PC-3 (cell line): ENCODE results near the gene ISYNA1. TPM values are rescaled to one million over a fixed set of nuclear protein-coding genes. Genes with fewer than 3 reads are reported as not detected.
"Not testable (repeated sequence)": the region's sequence is repeated elsewhere in the genome, so short reads cannot be mapped to it uniquely, and the experiment has no call there.

Source experiments
- ATAC-seq: fragments of 200-7000 bp; cut with Tn5 transposase; 2 replicates; pipeline ENCODE4 v1.9.1; 2020; ENCODE audit warnings: mild to moderate bottlenecking, moderate library complexity
- BruUV-seq: library from RNA; stranded (reverse); fragments of 400-500 nt; replicated peaks from 2 replicates; lab custom pipeline; 2021; lab: Mats Ljungman, UMichigan
- CTCF ChIA-PET: fragments of 300-600 bp; sonication (Branson Sonifier 250); formaldehyde crosslinking; loops from one replicate; lab custom pipeline; 2022; ENCODE audit warnings: antibody characterized with exemption; lab: Charles Lee
- POLR2A ChIA-PET: fragments of 300-600 bp; sonication (Branson Sonifier 250); formaldehyde crosslinking; loops from one replicate; lab custom pipeline; 2022; ENCODE audit warnings: antibody characterized with exemption; ENCODE audit not compliant: unreplicated experiment; lab: Charles Lee
- DNase-seq: peaks from one replicate; pipeline ENCODE4 v3.0.0-alpha.2; 2015
- H2AFZ ChIP-seq: fragments of 300-600 bp; sonication (generic); 2 replicates; pipeline ENCODE4 v1.6.0; 2016; ENCODE audit warnings: antibody characterized with exemption, low read length
- H3F3A ChIP-seq: fragments of 300-600 bp; sonication (generic); one replicate; pipeline ENCODE4 v1.6.0; 2017; ENCODE audit warnings: antibody characterized with exemption, low read length, control low read depth, mild to moderate bottlenecking; ENCODE audit not compliant: unreplicated experiment
- H3K27ac ChIP-seq: fragments of 300-600 bp; sonication (generic); 2 replicates; pipeline ENCODE4 v1.5.1; 2016; ENCODE audit warnings: mild to moderate bottlenecking, low read length
- H3K27me3 ChIP-seq: fragments of 300-600 bp; sonication (generic); 2 replicates; pipeline ENCODE4 v1.6.1; 2016; ENCODE audit warnings: low read length, mixed read lengths
- H3K36me3 ChIP-seq: fragments of 300-600 bp; sonication (generic); 2 replicates; pipeline ENCODE4 v1.6.1; 2016; ENCODE audit warnings: low read depth, mixed run types, low read length, mixed read lengths
- H3K4me1 ChIP-seq: fragments of 300-600 bp; sonication (generic); 2 replicates; pipeline ENCODE4 v1.5.1; 2016; ENCODE audit warnings: low read length; ENCODE audit not compliant: insufficient read depth
- H3K4me2 ChIP-seq: fragments of 300-600 bp; sonication (generic); 2 replicates; pipeline ENCODE4 v1.6.0; 2016; ENCODE audit warnings: low read length
- H3K4me3 ChIP-seq: fragments of 300-600 bp; sonication (generic); 2 replicates; pipeline ENCODE4 v1.5.1; 2016; ENCODE audit warnings: mild to moderate bottlenecking, low read length, mixed read lengths
- H3K79me2 ChIP-seq: fragments of 300-600 bp; sonication (generic); 2 replicates; pipeline ENCODE4 v1.6.1; 2017; ENCODE audit warnings: low read length, mixed read lengths
- H3K9ac ChIP-seq: fragments of 300-600 bp; sonication (generic); 2 replicates; pipeline ENCODE4 v1.6.0; 2016; ENCODE audit warnings: mild to moderate bottlenecking, low read length
- H3K9me2 ChIP-seq: fragments of 300-600 bp; sonication (generic); replicated peaks from 2 replicates; pipeline ENCODE4 v1.6.1; 2016; ENCODE audit warnings: mixed run types, low read length, mixed read lengths
- H3K9me3 ChIP-seq: fragments of 300-600 bp; sonication (generic); 2 replicates; pipeline ENCODE4 v1.6.1; 2016; ENCODE audit warnings: low read length, mixed read lengths
- H4K20me1 ChIP-seq: fragments of 300-600 bp; sonication (generic); 2 replicates; pipeline ENCODE4 v1.6.1; 2016; ENCODE audit warnings: low read length, mixed read lengths
- EZH2 ChIP-seq: fragments of 300-600 bp; sonication (generic); IDR thresholded peaks from one replicate; pipeline ENCODE4 v1.6.1; 2017; ENCODE audit warnings: antibody characterized with exemption, mild to moderate bottlenecking, low read length; ENCODE audit not compliant: unreplicated experiment
- EZH2phosphoT487 ChIP-seq: fragments of 300-600 bp; sonication (generic); IDR thresholded peaks from 2 replicates; pipeline ENCODE4 v1.6.1; 2018; ENCODE audit warnings: mild to moderate bottlenecking, antibody characterized with exemption, low read length, borderline replicate concordance
- intact Hi-C: fragments of 100-400 bp; cut with micrococcal nuclease; formaldehyde crosslinking; loops from 2 replicates; pipeline ENCODE4 v1.9.0; 2023
- total RNA-seq: library from RNA; depleted of rRNA; stranded (reverse); fragments of >200 nt; gene quantifications from 2 replicates; pipeline ENCODE4 v1.2.3, GENCODE V29; 2014
- TF ChIP-seq, protein P1 (sequence below): fragments of 300-600 bp; sonication (generic); conservative IDR thresholded peaks from 2 replicates; pipeline ENCODE4 v1.5.1; 2017; ENCODE audit warnings: antibody characterized with exemption, low read depth, mild to moderate bottlenecking, low read length

ISYNA1 gene
- total RNA-seq, 1 experiment from 2014 or later = 19.4 TPM

DNA sequence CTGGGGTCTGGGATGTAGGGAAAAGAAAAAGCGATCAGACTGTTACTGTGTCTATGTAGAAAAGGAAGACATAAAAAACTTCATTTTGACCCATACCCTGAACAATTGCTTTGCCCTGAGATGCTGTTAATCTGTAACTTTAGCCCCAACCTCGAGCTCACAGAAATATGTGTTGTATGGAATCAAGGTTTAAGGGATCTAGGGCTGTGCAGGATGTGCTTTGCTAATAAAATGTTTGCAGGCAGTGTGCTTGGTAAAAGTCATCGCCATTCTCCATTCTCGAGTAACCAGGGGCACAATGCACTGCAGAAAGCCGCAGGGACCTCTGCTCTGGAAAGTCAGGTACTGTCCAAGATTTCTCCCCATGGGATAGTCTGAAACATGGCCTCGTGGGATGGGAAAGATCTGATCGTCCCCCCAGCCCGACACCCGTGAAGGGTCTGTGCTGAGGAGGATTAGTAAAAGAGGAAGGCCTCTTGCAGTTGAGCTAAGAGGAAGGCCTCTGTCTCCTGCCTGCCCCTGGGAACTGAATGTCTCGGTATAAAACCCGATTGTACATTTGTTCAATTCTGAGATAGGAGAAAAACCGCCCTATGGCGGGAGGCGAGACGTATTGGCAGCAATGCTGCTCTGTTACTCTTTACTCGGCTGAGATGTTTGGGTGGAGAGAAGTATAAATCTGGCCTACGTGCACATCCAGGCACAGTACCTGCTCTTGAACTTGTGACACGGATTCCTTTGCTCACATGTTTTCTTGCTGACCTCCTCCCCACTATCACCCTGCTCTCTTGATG lies 35.3 kb downstream of the ISYNA1 start:
- H3K79me2 ChIP-seq, H3K27me3 ChIP-seq, H3K9ac ChIP-seq, BruUV-seq, POLR2A ChIA-PET, H3K4me1 ChIP-seq, H3K4me3 ChIP-seq, H3K4me2 ChIP-seq, H4K20me1 ChIP-seq, H3K27ac ChIP-seq, H3K9me3 ChIP-seq, H3K36me3 ChIP-seq, H3K9me2 ChIP-seq, H3F3A ChIP-seq, ATAC-seq, DNase-seq, CTCF ChIA-PET, H2AFZ ChIP-seq, intact Hi-C loops: not testable (repeated sequence)

DNA sequence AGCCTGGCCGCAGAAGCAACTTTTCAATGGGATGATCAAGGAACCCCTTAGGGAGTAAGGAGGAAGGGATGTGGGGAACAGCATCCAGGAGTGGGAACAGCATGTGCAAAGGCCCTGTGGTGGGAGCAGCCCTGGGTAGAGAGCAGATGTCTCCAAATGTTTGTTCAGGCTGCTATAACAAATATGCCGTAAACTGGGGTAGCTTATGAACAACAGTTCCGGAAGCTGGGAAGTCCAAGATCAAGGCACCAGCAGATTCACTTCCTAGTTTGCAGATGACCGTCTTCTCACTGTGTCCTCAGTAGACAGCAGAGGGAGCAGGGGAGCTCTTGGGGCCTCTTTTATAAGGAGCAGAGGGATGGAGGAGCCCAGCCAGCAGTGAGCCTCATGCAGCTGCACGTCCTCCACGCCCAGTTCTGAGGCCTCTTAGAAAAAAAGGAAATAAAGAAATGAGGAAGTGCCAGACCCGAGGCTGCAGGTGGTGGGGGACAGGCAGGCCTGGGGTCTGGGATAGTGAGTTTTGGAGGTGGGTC lies 36.3 kb downstream of the ISYNA1 start:
- peak; percentile 87 for ATAC-seq
- Histone ChIP-seq H2AFZ (no peak overlapping the region), H3K79me2 (no peaks in the 10 kb centered on the region), H3K27ac (no peak overlapping the region), H3K9me3 (no peaks in the 10 kb centered on the region), H3K27me3 (no peaks in the 10 kb centered on the region), H3K4me1 (peaks cover 10% of the 10 kb centered on the region; the same call in 1 of the 2 replicates), H3K9me2 (no peaks in the 10 kb centered on the region), H3K4me2 (no peak overlapping the region), H4K20me1 (no peaks in the 10 kb centered on the region), H3K4me3 (no peak overlapping the region), H3F3A (no peaks in the 10 kb centered on the region), H3K9ac (no peak overlapping the region), H3K36me3 (no peaks in the 10 kb centered on the region)
- DNase-seq = peak; percentile 62
- TF ChIP-seq, protein P1, sequence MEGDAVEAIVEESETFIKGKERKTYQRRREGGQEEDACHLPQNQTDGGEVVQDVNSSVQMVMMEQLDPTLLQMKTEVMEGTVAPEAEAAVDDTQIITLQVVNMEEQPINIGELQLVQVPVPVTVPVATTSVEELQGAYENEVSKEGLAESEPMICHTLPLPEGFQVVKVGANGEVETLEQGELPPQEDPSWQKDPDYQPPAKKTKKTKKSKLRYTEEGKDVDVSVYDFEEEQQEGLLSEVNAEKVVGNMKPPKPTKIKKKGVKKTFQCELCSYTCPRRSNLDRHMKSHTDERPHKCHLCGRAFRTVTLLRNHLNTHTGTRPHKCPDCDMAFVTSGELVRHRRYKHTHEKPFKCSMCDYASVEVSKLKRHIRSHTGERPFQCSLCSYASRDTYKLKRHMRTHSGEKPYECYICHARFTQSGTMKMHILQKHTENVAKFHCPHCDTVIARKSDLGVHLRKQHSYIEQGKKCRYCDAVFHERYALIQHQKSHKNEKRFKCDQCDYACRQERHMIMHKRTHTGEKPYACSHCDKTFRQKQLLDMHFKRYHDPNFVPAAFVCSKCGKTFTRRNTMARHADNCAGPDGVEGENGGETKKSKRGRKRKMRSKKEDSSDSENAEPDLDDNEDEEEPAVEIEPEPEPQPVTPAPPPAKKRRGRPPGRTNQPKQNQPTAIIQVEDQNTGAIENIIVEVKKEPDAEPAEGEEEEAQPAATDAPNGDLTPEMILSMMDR = peak; percentile 48
- TF ChIP-seq EZH2phosphoT487 = no peak
- ChIA-PET CTCF (interaction anchor here (0.5 kb wide), 1 partner anchor 486 kb away, joined by 5 read pairs; no protein-coding TSS in a partner anchor), POLR2A (interaction anchor here (0.5 kb wide), 1 partner anchor 122 kb away, joined by 5 read pairs; no protein-coding TSS in a partner anchor)
- BruUV-seq = no TSS peak
- intact Hi-C loops = no loop called here

DNA sequence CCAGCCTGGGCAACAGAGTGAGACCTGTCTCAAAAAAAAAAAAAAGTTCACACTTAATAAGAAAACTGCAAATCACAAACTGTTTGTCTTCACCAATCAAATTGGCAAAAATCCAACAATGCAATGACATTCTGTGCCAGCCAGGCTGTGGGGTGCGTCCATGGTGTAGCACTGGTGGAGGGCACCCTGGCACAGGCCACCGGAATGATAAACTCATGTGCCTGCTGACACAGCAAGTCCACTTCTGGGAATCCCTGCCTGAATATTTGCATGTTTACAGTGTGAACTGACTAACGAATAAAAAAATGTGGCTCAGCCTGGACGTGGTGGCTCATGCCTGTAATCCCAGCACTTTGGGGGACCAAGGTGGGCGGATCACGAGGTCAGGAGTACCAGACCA lies 38.9 kb downstream of the ISYNA1 start:
- POLR2A ChIA-PET = no interaction called here
- intact Hi-C loops = no loop called here
- no TSS peak for BruUV-seq

More for the DNA sequence above, 38.9 kb downstream of the ISYNA1 start:
- Histone ChIP-seq H3K79me2 (no peaks in the 10 kb centered on the region), H3K27me3 (no peaks in the 10 kb centered on the region), H3F3A (no peaks in the 10 kb centered on the region), H3K36me3 (no peaks in the 10 kb centered on the region), H3K4me3 (no peak overlapping the region), H3K27ac (no peak overlapping the region), H4K20me1 (no peaks in the 10 kb centered on the region), H3K9me3 (no peaks in the 10 kb centered on the region), H2AFZ (no peak overlapping the region), H3K9me2 (no peaks in the 10 kb centered on the region), H3K4me1 (peaks cover 10% of the 10 kb centered on the region; the same call in 1 of the 2 replicates), H3K9ac (no peak overlapping the region), H3K4me2 (no peak overlapping the region)
- DNase-seq (peak; percentile 50), ATAC-seq (peak; percentile 43; the same call in 1 of the 2 replicates)
- CTCF ChIA-PET = no interaction called here
- no peak for TF ChIP-seq EZH2phosphoT487
- TF ChIP-seq, protein P1 = no peak
- no peak for TF ChIP-seq EZH2
